CD4-positive, alpha-beta T cell treated with Interleukin-6 for 4 hours (primary cell): ENCODE measurements around the gene TFAP2A.

Experiments used
- DNase-seq: peaks from one replicate; pipeline ENCODE4 v3.0.0-alpha.2; 2020; ENCODE audit warnings: mixed read lengths

Gene TFAP2A

GRCh38 chr6:10414756-10415616 is at the start of gene TFAP2A:
Gene TFAP2A (minus strand): TSS chr6:10415074. CDS start chr6:10414991, 83 bp downstream.
- no peak for DNase-seq

DNA sequence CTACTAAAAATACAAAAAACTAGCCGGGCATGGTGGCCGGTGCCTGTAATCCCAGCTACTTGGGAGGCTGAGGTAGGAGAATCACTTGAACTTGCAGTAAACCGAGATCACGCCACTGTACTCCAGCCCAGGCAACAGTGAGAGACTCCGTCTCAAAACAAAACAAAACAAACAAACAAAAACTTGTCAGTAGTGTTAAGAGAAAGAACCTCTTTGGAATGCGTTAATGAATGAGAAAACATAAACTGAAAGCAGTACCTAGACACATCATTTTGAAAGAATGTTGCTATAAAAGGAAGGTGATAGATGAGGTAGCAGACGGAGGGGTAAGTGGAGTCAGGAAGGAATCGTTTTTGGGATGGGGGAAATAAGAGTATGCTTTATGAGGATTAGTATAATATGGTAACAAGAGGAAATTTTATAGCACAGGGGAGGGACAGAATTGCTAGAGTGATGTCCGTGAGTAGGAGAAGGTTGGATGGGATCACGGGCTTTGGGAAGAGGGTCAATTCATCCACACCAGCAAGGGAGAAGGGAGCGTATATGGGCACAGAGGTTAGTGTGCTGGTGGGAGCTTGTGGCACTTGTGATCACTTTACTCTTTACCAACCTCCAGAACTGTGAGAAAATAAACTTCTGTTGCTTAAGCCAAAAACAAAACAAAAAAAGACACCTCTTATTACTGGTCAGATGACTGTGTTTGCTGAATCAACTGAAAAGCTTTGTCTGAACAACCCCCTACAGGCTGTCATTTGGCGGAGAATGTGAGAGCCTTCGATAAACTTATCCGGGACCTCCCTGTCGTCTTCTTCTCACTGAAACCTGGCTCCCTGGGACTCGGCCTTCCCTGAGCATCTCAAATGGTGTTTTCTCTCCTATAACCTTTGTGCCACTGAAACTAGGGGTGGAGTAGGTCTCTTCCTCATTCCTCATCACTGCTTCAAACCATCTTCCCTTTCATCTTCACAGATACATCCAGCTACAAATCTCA is 48.9 kb upstream of the TFAP2A start:
- no peak for DNase-seq

DNA sequence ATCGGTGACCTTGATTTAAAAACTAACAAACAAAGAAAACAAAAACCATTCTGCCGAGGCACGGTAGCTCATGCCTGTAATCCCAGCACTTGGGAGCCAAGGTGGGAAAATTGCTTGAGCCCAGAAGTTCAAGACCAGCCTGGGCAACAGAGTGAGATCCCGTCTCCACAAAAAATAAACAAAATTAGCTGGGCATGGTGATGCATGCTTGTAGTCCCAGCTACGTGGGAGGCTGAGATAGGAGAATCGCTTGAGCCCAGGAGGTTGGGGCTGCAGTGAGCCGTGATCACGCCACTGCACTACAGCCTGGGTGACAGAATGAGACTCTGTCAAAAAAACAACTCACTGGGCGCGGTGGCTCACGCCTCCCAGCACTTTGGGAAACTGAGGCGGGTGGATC is 48.2 kb upstream of the TFAP2A start:
- no peak for DNase-seq

- DNase-seq = no peak
Measured at GRCh38 chr6:10461850-10462249, 47.0 kb upstream of the TFAP2A start.

- no peak for DNase-seq
Measured at GRCh38 chr6:10460096-10460495, 45.2 kb upstream of the TFAP2A start.

GRCh38 chr6:10458287-10458686 is 43.4 kb upstream of the TFAP2A start:
- DNase-seq = no peak

DNA sequence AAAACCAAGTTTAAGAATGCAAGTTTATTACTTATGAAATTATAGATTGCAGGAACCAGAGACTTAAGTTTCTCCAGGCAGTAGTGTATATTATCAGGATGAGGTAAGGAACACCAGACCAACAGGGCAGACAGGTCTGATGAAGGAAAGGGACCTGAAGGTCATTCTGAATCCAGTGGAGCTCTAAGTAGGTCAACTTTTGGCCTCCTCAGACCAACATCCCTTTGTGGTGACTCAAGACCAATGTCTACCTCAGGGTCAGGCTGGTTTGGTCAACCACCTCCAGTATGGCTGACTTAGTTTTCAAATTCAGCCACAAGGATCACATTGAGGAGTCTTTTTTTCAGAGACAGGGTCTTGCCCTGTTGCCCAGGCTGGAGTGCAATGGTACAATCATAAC is 38.7 kb upstream of the TFAP2A start:
- DNase-seq = no peak

DNA sequence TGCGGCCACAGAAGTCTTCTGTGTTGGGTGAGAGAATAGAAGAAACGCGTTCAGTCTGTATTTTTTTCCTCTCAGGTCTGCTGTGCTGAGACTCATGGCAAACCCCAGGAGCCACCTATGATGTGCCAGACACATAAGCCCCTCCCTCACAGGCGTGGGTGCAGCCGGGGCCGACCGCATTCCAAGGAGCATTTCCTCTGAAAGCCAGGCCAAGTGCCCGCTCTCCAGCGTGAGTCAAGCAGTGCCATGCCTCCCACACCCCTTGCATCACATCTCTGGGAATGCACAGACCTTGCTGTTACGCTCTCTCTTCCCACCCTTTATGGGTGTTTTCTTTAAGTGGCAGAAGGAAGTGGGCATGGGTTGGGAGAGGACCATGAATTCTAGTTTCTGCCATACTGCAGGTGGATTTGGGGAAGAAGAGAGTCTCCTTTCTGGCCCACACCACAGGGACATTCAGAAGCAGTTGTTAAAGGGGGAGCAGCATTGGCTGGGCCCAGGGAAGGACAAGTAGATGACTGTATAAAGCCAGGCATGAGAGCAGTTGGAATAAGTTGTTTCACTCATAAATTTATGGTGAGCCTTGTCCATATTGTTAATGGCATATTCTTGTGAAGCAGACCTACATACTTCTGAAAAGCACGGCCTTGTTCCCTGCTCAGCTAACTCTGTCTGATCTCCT is 37.1 kb upstream of the TFAP2A start:
- no peak for DNase-seq

- DNase-seq = no peak
Measured at GRCh38 chr6:10451394-10451793, 36.5 kb upstream of the TFAP2A start.

GRCh38 chr6:10449751-10450150 is 34.9 kb upstream of the TFAP2A start:
- no peak for DNase-seq

DNA sequence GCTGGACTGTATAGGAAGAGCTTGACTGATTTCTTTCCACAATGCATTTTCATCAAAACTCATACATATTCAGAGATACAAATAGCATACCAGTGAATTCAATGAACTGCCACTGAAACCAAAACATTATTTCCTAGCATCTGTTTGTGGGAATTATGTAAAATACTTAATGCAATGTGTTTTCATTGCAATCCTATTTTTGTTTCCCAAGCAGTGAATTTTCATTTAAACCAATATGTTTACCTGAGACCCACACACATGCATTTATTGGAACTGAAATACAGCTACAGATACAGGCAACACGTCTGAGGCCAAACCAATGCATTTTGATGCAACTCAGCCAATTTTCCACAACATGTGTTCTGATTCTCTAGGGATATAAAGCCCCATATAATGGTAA is 33.2 kb upstream of the TFAP2A start:
- DNase-seq = no peak

DNA sequence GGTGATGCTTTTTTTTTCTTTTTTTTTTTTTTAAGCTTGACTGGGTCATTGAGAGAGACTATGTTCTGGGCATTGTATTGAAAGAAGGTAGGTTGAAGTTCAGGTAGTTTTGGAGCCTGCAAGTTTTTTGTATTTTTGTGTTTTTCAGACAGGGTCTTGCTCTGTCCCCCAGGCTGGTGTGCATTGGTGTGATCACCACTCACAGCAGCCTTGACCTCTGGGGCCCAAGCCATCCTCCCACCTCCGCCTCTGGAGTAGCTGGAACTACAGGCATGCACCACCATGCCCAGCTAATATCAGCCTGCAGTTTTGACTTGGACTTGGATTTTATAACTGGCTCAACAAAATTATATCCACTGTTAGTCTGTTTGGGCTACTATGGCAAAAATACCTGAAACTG is 31.7 kb upstream of the TFAP2A start:
- DNase-seq = no peak

DNA sequence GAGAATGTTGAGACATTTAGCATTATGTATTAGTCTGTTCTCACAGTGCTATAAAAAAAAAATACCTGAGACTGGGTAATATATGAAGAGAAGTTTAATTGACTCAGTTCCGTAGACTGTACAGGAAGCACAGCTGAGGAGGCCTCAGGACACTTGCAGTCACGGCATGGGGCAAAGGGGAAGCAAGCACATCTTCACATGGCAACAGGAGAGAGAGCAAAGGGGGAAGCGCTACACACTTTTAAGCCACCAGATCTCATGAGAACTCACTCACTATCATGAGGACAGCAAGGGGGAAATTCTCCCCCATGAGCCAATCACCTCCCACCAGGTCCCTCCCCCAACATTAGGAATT is 26.8 kb upstream of the TFAP2A start:
- DNase-seq = no peak

DNA sequence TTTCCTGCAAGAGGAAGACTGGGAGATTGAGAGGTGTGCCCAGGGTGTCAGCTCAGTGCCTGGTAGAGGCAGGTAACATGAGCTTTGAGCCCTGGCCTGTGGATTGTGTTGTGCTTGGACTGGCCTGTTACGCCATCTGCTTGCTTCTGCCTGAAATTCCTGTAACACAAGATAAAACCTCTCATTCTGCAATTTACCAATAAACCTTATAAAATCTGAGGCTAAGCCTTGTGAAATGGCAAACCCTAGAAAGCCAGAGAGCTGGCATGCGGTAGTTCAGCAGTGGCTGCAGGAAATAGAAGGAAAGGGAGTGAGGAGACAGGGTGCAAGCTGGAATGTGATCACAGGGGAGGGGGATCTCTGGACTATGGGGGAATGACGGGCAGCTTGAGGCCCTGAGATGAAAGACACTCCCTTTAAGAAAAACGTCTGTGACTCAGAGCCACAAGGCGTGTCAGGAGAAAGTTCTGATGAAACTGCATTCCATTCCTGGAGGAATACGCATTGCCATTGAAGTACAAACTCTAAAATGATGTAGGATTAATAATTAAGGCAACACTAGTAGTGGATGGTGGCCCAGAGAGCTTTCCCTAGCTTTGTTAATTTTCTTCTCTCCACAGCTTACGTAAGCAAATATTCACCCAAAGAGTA is 26.3 kb upstream of the TFAP2A start:
- DNase-seq = no peak

DNA sequence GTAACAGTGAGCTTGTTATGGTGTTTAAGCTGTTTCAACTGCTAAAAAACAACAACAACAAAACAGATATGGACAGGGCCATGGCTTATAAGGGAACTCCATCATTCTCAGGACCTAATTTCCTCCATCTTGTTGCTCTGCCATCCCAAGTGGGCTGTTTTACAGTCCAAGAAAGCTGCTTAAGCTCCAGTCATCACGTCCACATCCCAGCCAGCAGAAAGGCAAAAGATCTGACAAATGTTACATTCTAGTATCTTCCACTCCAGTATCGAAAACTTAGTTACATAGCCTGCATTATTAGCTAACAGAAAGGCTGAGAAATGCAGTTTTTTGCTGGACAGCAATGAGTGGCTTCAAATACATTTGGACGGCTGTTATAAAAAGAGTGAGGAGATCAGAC is 23.0 kb upstream of the TFAP2A start:
- DNase-seq = no peak

DNA sequence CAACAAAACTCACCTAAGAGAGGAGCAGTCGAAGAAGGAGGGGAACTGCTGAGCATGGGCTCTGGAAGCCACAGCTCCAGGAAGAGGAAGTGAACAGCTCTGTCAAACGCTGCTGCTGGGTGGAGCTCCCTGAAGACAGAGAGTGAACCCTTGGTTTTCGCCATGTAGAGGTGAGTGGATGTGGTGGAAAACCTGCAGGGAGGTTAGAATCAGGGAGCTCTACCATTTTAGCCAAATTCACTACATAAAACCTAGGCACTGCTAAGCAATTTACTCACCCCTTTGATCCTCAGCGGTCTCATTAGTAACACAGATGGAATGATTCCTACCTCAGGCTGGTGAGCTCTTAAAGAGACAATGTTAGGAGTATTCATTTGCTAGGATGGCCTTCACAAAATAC is 19.4 kb upstream of the TFAP2A start:
- no peak for DNase-seq

GRCh38 chr6:10433322-10433721 is 18.4 kb upstream of the TFAP2A start:
- no peak for DNase-seq

DNA sequence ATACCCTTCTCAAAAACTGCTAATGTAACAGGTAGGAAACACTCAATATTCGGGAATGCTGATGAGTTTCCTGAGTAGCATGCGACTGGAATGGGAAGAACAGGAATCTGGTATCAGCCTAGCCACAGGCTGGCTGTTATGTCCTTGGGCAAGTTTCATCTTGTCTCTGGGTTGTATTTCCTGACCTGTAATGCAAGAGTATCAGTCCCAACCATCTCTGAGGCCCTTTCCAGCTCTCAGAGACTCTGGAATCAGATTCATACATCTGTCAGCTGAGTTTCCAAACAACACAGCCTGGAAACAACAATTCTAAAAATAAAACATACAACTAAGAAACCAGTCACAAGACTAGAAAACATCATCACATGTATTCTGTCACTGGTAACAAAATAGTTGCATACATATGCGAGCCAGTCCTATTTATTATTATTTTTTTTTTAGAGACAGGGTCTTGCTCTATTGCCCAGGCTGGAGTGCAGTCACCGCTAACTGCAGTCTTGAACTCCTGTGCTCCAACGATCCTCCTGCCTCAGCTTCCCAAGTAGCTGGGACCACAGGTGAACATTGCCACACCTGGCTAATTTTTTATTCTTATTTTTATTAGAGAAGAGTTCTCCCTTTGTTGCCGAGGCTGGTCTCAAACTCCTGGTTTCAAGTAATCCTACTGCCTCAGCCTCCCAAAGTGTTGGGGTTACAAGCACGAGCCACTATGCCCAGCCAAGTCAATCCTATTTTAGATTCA is 16.7 kb upstream of the TFAP2A start:
- no peak for DNase-seq

- DNase-seq = peak; percentile 23
Measured at GRCh38 chr6:10429638-10430427, 15.0 kb upstream of the TFAP2A start.

DNA sequence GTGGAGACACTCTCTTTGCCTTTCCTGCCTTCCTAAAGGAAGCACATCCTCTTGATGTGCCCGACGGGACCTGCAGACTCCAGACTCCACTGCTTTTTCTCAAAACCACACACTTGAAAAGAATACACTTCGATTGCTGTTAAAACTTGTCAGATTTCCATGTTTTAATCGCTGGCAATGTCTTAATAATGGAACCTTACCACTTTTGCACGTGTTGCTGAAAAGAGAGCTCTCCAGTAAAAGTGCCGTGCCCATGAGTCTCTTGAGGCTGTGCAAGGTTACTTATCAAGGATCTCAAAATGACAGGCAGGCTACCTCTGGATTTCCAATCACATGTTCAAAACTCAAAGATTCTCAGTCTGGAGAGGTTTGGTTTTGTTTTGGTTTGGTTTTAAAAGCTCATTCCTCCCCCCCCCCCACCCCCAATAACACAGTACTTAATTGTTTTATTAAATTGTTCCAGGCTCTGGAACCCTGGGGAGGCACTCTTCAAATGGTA is 12.0 kb upstream of the TFAP2A start:
- DNase-seq = no peak
